ENCODE data around the gene PCDHA12.
A peak's percentile ranks its signal among the peaks of the same experiment; 100 is the strongest.
"Not testable (repeated sequence)": the region's sequence is repeated elsewhere in the genome, so short reads cannot be mapped to it uniquely, and the experiment has no call there.

The PCDHA12 gene

DNA sequence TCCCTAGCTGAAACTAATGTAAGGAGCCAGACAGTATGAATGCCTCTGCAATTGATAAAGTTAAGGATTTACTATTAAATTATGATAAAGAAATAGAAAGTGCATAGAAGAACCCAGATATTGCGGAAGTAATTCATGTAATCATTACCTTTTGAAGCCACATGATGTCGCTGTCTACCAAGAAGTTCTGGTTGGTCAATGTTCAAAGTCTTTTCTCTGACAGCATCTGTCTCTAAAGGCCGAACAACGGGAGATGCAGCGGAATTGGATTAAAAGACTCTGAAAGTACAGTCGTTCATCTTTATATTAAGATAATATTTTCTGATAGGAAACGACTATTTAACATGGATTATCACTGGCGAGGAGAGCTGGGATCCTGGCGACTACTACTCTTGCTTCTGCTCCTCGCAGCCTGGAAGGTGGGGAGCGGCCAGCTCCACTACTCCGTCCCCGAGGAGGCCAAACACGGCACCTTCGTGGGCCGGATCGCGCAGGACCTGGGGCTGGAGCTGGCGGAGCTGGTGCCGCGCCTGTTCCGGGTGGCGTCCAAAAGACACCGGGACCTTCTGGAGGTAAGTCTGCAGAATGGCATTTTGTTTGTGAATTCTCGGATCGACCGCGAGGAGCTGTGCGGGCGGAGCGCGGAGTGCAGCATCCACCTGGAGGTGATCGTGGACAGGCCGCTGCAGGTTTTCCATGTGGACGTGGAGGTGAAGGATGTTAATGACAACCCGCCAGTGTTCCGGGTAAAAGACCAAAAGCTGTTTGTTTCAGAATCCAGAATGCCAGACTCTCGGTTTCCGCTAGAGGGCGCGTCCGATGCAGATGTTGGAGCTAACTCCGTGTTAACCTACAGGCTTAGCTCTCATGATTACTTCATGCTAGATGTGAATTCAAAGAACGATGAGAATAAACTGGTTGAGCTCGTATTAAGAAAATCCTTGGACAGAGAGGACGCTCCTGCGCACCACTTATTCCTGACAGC is 33.8 kb upstream of the PCDHA12 start, which contains the start of gene PCDHA8:
Gene PCDHA8, plus strand, starts transcription at position 210 of the 985 bp plus-strand sequence. Its CDS starts 135 bp downstream, at position 345.
- TF ChIP-seq, protein P1, sequence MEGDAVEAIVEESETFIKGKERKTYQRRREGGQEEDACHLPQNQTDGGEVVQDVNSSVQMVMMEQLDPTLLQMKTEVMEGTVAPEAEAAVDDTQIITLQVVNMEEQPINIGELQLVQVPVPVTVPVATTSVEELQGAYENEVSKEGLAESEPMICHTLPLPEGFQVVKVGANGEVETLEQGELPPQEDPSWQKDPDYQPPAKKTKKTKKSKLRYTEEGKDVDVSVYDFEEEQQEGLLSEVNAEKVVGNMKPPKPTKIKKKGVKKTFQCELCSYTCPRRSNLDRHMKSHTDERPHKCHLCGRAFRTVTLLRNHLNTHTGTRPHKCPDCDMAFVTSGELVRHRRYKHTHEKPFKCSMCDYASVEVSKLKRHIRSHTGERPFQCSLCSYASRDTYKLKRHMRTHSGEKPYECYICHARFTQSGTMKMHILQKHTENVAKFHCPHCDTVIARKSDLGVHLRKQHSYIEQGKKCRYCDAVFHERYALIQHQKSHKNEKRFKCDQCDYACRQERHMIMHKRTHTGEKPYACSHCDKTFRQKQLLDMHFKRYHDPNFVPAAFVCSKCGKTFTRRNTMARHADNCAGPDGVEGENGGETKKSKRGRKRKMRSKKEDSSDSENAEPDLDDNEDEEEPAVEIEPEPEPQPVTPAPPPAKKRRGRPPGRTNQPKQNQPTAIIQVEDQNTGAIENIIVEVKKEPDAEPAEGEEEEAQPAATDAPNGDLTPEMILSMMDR (IDR thresholded peaks at IDR 0.05), result peak; percentile 88
- no peak for TF ChIP-seq ZFX (IDR thresholded peaks at IDR 0.05; ENCODE audit: borderline replicate concordance)
- H3K27ac ChIP-seq, result peak within 1 kb of the TSS; percentile 67

DNA sequence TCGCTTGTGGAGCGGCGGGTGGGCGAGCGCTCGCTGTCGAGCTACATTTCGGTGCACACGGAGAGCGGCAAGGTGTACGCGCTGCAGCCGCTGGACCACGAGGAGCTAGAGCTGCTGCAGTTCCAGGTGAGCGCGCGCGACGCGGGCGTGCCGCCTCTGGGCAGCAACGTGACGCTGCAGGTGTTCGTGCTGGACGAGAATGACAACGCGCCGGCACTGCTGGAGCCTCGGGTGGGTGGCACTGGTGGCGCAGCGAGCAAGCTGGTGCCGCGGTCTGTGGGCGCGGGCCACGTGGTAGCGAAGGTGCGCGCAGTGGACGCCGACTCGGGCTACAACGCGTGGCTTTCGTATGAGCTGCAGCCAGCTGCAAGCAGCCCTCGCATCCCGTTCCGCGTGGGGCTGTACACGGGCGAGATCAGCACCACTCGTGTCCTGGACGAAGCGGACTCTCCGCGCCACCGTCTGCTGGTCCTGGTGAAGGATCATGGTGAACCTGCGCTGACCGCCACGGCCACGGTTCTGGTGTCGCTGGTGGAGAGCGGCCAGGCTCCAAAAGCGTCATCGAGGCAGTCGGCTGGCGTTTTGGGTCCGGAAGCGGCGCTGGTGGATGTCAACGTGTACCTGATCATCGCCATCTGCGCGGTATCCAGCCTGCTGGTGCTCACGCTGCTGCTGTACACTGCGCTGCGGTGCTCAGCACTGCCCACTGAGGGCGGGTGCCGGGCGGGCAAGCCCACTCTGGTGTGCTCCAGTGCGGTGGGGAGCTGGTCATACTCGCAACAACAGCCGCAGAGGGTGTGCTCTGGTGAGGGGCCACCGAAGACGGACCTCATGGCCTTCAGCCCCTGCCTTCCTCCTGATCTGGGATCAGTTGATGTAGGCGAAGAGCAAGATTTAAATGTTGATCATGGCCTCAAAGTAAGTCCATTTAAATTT is 32.0 kb upstream of the PCDHA12 start:
- TF ChIP-seq, protein P1 (IDR thresholded peaks at IDR 0.05), result no peak
- no peak for TF ChIP-seq ZFX (IDR thresholded peaks at IDR 0.05; ENCODE audit: borderline replicate concordance)
- H3K27ac ChIP-seq, result no peak overlapping the region

DNA sequence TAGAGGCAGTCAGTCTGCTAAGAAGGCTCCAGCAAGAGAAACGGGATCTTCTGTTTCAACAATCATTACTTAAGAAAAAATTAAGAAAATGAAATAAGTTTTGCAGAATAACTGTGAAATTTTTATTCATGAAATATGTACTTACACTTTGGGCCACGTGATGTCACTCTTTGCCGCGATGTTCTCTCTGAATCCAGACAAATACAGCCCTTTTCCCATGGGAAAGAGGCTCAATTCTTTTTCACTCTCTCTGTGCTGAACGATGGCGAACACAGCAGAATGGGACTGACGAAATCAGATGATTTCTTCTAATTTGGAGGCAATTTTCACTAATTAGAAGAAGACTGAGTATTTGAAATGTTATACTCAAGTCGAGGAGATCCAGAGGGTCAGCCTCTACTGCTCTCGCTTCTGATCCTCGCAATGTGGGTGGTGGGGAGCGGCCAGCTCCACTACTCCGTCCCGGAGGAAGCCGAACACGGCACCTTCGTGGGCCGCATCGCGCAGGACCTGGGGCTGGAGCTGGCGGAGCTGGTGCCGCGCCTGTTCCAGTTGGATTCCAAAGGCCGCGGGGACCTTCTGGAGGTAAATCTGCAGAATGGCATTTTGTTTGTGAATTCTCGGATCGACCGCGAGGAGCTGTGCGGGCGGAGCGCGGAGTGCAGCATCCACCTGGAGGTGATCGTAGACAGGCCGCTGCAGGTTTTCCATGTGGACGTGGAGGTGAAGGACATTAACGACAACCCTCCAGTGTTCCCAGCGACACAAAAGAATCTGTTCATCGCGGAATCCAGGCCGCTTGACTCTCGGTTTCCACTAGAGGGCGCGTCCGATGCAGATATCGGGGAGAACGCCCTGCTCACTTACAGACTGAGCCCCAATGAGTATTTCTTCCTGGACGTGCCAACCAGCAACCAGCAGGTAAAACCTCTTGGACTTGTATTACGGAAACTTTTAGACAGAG is 26.7 kb upstream of the PCDHA12 start, which contains the start of gene PCDHA9:
Gene PCDHA9, plus strand, starts transcription at position 244 of the 964 bp plus-strand sequence. Its CDS starts 114 bp downstream, at position 358.
- not testable (repeated sequence) for H3K27ac ChIP-seq

DNA sequence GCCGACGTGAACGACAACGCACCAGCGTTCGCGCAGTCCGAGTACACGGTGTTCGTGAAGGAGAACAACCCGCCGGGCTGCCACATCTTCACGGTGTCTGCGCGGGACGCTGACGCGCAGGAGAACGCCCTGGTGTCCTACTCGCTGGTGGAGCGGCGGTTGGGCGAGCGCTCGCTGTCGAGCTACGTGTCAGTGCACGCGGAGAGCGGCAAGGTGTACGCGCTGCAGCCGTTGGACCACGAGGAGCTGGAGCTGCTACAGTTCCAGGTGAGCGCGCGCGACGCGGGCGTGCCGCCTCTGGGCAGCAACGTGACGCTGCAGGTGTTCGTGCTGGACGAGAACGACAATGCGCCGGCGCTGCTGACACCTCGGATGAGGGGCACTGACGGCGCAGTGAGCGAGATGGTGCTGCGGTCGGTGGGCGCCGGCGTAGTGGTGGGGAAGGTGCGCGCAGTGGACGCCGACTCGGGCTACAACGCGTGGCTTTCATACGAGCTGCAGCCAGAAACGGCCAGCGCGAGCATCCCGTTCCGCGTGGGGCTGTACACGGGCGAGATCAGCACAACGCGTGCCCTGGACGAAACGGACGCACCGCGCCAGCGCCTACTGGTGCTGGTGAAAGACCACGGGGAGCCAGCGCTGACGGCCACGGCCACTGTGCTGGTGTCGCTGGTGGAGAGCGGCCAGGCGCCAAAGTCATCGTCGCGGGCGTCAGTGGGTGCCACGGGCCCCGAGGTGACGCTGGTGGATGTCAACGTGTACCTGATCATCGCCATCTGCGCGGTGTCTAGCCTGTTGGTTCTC is 25.1 kb upstream of the PCDHA12 start:
- H3K27ac ChIP-seq, result not testable (repeated sequence)

DNA sequence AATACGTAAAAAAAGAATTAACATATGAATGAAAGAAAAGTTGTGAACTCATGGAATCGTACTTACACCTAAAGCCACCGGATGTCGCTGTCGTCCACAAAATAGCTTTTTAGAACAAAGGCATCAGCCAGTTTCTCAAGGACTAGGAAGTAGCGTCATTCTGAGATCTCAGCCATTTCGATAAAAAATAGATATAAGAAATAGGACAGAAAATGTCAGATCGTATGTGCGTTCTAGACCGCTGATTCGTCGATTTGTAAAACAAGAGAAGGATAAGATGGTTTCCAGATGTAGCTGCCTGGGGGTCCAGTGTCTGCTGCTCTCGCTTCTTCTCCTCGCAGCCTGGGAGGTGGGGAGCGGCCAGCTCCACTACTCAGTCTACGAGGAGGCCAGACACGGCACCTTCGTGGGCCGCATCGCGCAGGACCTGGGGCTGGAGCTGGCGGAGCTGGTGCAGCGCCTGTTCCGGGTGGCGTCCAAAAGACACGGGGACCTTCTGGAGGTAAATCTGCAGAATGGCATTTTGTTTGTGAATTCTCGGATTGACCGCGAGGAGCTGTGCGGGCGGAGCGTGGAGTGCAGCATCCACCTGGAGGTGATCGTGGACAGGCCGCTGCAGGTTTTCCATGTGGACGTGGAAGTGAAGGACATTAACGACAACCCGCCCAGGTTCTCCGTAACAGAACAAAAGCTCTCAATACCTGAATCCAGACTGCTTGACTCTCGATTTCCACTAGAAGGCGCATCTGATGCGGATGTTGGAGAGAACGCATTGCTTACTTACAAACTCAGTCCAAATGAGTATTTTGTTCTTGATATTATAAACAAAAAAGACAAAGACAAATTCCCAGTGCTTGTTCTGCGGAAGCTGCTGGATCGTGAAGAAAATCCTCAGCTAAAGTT is 19.1 kb upstream of the PCDHA12 start, which contains the start of gene PCDHA10:
Gene PCDHA10, plus strand, starts transcription at position 126 of the 903 bp plus-strand sequence. Its CDS starts 152 bp downstream, at position 278.
- H3K27ac ChIP-seq, result peak within 1 kb of the TSS; percentile 12; the same call in 1 of the 2 replicates
- TF ChIP-seq, protein P1 (IDR thresholded peaks at IDR 0.05), result peak; percentile 62
- TF ChIP-seq ZFX (IDR thresholded peaks at IDR 0.05; ENCODE audit: borderline replicate concordance), result no peak

DNA sequence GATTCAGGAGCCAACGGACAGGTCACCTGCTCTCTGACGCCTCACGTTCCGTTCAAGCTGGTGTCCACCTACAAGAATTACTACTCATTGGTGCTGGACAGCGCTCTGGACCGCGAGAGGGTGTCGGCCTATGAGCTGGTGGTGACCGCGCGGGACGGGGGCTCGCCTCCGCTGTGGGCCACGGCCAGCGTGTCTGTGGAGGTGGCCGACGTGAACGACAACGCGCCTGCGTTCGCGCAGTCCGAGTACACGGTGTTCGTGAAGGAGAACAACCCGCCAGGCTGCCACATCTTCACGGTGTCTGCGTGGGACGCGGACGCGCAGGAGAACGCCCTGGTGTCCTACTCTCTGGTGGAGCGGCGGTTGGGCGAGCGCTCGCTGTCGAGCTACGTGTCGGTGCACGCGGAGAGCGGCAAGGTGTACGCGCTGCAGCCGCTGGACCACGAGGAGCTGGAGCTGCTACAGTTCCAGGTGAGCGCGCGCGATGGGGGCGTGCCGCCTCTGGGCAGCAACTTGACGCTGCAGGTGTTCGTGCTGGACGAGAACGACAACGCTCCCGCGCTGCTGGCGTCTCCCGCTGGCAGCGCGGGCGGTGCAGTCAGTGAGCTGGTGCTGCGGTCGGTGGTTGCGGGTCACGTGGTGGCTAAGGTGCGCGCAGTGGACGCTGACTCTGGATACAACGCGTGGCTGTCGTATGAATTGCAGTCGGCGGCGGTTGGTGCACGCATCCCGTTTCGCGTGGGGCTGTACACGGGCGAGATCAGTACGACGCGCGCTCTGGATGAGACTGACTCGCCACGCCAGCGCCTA is 17.7 kb upstream of the PCDHA12 start:
- TF ChIP-seq, protein P1 (IDR thresholded peaks at IDR 0.05), result no peak
- TF ChIP-seq ZFX (IDR thresholded peaks at IDR 0.05; ENCODE audit: borderline replicate concordance), result no peak
- H3K27ac ChIP-seq, result no peak overlapping the region
